Stimulated activated CD8-positive, alpha-beta memory T cell treated with anti-CD3 and anti-CD28 coated beads, Interleukin-12 subunit alpha, Interleukin-12 subunit beta, amount 100 ng/mL, for 1 hour (primary cell): ENCODE data around the gene OTUB2.

Source experiments
- DNase-seq: peaks from one replicate; pipeline ENCODE4 v3.0.0-alpha.2; 2020; ENCODE audit warnings: low read depth

Gene OTUB2

GRCh38 chr14:94041551-94042346 is 15.6 kb downstream of the OTUB2 start:
- no peak for DNase-seq

GRCh38 chr14:94042433-94043091 is 16.4 kb downstream of the OTUB2 start:
- DNase-seq: no peak

GRCh38 chr14:94043111-94043755 is 17.1 kb downstream of the OTUB2 start:
- no peak for DNase-seq

- no peak for DNase-seq
These were observed 17.8 kb downstream of the OTUB2 start for GRCh38 chr14:94043756-94044475.

GRCh38 chr14:94044476-94045091 is 18.4 kb downstream of the OTUB2 start:
- DNase-seq: no peak

GRCh38 chr14:94045101-94045500 is 19.0 kb downstream of the OTUB2 start:
- DNase-seq: no peak

- DNase-seq: no peak
These were observed 19.6 kb downstream of the OTUB2 start for GRCh38 chr14:94045563-94046345.

- DNase-seq: no peak
These were observed 20.6 kb downstream of the OTUB2 start for GRCh38 chr14:94046696-94047250.

GRCh38 chr14:94047581-94047980 is 21.4 kb downstream of the OTUB2 start:
- no peak for DNase-seq

- DNase-seq: no peak
These were observed 22.8 kb downstream of the OTUB2 start for GRCh38 chr14:94048691-94049624.

GRCh38 chr14:94049625-94050023 is 23.5 kb downstream of the OTUB2 start:
- no peak for DNase-seq

- DNase-seq: no peak
These were observed 24.2 kb downstream of the OTUB2 start for GRCh38 chr14:94050231-94050880.

- DNase-seq: no peak
These were observed 25.0 kb downstream of the OTUB2 start for GRCh38 chr14:94051115-94051514.

- no peak for DNase-seq
These were observed 25.6 kb downstream of the OTUB2 start for GRCh38 chr14:94051779-94052178.

GRCh38 chr14:94052199-94052598 is 26.1 kb downstream of the OTUB2 start:
- DNase-seq: no peak

- no peak for DNase-seq
These were observed 26.5 kb downstream of the OTUB2 start for GRCh38 chr14:94052662-94053061.

GRCh38 chr14:94054401-94054800 is 28.3 kb downstream of the OTUB2 start:
- DNase-seq: no peak

GRCh38 chr14:94054936-94055335 is 28.8 kb downstream of the OTUB2 start:
- DNase-seq: no peak
